DLD1 (cell line): ENCODE measurements around the gene JAKMIP1.

ENCODE experiments used
- in situ Hi-C: cut with HindIII; loops from 2 replicates; pipeline ENCODE4 v1.10.0; 2017; ENCODE audit warnings: low sequenced_read_pairs

The JAKMIP1 gene

GRCh38 chr4:6183740-6184139 is 16.6 kb downstream of the JAKMIP1 start:
- in situ Hi-C loops: no loop called here

DNA sequence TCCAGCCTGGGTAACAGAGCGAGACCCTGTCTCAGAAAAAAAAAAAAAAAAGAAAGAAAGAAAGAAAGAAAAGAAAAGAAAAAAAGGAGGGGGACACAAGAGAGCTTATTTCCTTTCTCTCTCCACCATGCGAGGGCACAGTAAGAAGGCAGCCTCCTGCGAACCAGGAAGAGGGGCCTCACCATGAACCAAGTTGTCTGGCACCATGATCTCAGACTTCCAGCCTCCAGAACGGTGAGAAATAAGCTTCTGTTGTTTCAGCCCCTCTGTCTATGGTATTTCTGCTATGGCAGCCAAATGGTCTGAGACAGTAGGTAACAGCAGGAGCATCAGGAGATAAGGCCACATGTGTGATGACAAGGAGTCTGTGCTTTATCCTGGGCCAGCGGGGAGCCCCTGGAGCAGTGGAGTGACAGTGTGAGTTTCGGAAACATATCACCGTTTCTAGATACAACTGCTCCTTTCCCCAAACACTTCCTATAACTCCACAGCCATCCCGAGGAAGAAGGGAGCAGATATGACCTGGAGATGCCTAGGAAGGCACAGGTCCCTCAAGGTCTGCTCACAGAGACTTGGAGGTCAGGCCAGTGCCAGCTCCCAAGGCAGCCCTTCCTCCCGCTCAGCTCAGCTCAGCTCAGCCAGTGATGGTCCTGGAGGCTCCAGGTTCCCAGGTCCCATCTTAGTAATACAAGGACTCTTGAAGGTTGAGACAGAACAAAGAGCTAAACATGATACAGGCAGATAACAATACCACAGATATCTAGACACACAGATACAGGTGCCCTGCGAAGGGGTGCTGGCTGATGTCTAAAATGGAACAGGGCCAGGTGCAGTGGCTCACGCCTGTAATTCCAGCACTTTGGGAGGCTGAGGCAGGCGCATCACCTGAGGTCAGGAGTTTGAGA is 17.7 kb downstream of the JAKMIP1 start:
- in situ Hi-C loops: no loop called here

DNA sequence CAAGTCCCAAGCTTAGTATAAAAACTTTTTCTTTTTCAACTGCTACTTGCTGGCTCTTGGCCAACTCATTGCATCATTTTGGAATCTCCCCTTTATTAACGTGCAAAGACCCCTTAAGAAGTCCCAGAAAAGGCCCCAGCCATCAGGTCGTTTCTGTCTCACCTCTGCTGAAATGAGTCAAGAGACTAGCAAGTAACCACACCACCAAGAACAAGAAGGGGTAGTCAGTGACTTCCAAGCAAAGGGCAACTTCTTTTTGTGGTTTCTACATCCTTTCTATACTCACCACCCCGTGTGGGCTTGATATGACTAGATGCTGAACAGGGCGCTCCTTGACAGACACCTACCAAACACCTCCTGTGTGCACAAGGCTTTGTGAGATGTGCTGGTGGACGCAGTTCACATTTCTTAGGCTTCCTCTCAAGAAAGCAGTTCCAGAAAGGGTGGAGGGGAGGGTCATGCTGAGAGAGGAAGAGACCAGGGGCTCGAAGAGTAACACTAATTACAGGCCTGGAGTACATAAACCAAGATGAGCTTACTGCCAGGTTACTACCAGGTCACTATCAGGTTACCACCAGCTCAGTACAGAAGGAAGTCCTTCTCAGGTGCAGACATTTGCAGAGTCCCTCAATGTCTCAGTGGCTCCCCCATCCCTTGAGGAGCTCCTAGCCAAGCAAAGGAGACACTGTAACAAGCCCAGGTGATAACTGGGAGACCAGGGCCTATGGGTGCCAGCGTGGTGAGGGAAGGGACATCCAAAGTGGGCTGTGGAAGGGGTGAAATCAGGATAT is 19.3 kb downstream of the JAKMIP1 start:
- in situ Hi-C loops: no loop called here

DNA sequence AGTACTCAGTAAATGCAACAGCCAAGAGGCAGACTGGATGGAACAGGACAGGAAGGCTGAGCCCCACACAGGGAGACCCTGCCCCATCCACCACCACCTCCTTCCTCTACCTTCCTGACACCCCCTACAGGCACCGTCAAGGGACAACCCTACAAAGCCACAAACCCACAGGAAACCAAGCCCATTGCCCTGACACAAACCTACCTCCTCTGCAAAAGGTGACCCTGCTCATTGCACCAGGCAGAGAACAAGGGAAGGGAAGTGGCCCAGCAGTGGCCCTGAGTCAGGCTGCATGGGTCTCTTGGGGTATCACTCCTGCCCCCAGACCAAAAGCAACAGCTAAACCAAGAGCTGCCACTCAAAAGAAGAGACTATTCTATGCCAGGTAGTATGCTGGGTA is 21.0 kb downstream of the JAKMIP1 start:
- in situ Hi-C loops: no loop called here

- in situ Hi-C loops: no loop called here
Measured at GRCh38 chr4:6178757-6179156, 21.6 kb downstream of the JAKMIP1 start.

DNA sequence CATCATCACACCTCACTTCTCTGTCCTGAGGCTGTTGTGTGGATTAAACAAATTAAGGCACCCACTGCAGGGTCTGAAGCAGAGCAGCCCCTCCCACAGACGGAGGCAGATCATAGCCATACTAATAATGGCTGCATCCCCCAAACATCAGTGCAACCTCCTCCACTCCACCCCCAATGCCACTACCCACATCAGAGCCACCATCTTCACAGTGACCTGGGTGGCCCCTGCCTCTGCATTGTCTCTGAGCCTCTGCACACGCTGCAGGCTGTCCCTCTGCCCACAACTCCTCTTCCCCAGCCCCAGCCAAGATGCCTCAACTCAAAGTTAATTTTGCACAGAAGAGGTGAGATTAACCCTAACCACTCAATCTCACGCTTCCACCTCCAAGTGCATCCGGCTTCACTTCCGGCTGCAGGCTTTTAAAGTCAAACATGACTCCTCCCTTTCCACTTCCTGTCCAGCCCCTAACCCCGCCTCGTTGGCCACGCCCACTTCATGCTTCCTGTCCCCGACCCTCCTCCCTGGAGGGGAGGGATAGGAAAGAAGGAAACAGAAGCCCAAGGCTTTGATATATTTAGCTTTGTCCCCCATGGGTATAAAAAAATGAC is 22.7 kb downstream of the JAKMIP1 start:
- in situ Hi-C loops: no loop called here

DNA sequence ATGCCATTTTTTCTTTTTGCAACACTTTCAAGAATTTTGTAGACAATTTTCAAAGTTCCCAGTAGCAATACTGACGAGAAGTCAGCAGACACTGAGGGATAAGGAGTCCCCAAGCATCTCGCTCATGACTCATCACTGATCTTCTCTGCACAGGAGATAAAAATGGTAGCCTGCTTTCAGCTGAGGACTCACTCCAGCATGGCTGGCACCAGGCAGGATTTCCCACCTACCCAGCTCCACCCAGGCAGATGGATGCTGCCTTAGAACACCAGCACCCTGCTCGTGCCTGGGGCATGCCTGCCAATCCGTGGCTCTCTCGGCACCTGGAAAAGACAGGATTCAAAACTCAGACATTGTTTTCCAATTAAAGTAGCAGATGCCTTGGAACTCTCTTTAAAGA is 24.9 kb downstream of the JAKMIP1 start:
- in situ Hi-C loops: no loop called here

- in situ Hi-C loops: no loop called here
Measured at GRCh38 chr4:6172927-6173200, 27.5 kb downstream of the JAKMIP1 start.

DNA sequence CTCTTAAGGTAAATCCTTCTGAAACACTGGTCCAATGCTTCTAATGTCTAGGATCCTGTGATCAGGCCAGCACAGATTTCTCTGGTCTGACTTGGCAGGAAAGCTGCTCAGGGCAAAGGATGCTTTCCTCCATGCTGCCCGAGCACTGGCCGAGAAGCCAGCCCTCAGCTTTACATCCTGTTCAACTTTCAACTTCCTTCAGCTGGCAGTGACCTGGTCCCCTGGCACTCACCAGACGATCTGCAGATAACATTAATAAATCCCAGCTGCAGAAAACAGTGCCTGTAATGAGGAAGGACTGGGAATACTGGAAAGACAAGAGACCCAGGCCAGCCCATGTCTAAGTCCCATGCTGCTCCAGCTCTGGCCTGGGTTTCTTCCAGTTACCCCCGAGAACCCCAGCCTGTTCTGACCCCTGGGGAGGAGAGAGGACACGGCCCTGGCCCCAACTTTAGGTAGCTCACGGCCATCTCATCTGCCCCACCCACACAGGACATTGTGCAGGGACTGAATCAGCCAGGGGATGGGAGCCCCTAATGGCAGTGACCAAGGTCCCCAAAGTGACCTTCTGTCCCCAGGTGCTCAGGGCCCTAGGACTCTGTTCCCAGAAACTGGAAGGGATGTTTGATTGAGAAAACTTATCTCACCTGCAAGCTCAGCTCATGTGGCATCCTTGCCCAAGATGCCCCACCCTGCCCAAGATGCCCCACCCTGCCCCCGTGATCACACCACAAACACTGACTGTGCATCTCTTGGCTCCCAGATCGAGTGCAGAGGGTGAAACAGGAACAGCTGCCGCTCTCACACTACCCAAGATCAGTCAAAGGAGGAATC is 28.0 kb downstream of the JAKMIP1 start:
- in situ Hi-C loops: no loop called here

DNA sequence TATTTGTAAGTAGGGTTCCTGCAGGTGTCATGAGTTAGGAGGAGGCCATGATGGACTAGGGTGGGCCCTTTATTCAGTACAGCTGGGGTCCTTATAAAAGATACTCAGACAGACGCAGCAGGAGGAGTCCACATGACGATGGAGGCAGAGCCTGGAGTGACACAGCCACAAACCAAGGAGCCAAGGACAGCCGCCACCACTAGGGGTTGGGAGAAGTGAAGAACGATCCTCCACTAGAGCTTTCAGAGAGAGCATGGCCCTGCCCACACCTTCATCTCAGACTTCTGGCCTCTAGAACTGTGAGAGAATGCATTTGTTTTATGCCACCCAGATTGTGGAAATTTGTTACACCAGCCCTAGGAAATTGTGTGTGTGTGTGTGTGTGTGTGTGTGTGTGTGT is 31.1 kb downstream of the JAKMIP1 start:
- in situ Hi-C loops: no loop called here

- in situ Hi-C loops: no loop called here
Measured at GRCh38 chr4:6165766-6166165, 34.6 kb downstream of the JAKMIP1 start.

DNA sequence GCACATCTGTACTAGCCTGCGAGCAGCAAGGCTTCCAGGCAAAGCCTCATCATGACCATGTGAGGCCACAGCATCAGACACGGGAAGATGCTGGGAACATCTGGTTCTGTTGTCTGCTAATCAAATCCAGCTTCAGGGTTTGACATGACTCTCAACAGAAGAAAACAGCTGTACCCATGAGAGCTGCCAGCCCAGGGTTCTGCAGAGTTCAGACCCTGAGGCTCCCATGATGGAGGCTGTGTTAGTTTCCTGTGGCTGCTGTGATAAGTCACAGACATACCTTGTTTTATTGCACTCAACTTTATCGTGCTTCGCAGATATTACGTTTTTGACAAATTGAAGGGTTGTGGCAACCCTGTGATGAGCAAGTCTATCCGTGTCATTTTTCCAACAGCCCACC is 37.5 kb downstream of the JAKMIP1 start:
- in situ Hi-C loops: no loop called here

- in situ Hi-C loops: no loop called here
Measured at GRCh38 chr4:6161921-6162464, 38.4 kb downstream of the JAKMIP1 start.

- in situ Hi-C loops: no loop called here
Measured at GRCh38 chr4:6160536-6160935, 39.8 kb downstream of the JAKMIP1 start.

DNA sequence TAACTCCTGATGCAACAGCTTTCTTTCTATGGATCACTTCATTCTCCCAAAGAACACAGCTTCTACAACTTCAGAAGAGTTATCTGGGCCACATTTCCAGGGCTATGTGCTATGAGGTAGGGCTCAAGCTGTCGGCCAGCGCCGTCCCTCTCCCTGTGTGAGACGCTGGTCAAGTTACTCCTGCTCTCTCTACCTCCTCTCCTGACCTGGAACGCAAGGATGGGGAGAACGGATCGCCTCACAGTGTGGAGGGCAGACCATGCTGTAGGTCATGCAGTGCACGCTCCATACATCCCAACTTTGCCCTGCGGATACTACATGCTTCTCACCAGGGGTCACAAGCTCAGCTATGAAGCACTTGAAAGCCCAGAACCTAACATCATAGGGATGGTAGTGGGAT is 42.4 kb downstream of the JAKMIP1 start:
- in situ Hi-C loops: no loop called here

GRCh38 chr4:6155996-6156750 is 44.2 kb downstream of the JAKMIP1 start:
- in situ Hi-C loops: no loop called here

DNA sequence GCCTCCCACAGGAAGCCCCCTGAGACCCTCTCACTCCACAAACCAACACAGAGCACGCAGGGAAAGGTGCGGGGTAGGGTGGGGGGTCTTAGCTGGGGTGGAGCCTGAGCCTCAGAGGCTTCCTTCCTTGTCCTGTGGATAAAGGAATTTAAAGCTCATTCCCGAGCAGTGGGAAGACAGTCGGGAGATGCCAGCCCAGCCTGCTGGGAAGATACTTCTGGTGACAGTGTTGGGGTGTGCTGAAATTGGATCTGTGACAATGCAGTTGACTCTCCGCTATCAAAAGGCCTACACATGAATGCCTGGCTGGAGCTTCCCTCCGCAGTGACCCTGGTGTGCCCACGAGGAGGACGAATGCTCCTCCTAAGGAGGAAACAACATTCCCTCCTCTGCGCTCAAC is 45.5 kb downstream of the JAKMIP1 start:
- in situ Hi-C loops: no loop called here

DNA sequence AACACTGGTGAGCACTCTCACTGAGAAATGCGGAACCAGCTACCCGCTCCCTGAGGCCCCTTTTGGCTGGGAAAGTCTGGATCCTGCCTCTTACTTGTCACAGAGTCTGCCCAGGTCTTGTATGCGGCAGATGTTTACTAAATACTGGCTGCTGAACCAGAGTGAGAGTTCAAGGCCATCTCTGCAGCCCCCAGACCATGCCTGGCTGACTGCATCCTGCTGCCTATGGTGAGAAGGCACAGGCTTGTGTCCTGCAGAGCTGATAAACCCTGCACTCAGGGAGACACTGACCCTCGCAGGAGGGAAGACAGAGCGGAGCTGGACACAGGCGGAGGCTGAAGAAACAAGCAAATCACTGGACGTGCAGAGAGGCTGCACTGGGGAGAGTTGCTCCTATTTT is 46.5 kb downstream of the JAKMIP1 start:
- in situ Hi-C loops: no loop called here

- in situ Hi-C loops: no loop called here
Measured at GRCh38 chr4:6152869-6153705, 47.3 kb downstream of the JAKMIP1 start.
